Neuronal stem cell (in vitro differentiated cells): ENCODE data around the gene PML.
A peak's percentile ranks its signal among the peaks of the same experiment; 100 is the strongest.

Experiments
- DNase-seq: peaks from one replicate; pipeline ENCODE4 v3.0.0-alpha.2; 2013; ENCODE audit warnings: low spot score
- H2AFZ ChIP-seq: one replicate; pipeline ENCODE4 v1.6.1; 2013; ENCODE audit warnings: mild to moderate bottlenecking, low read length, inconsistent platforms
- H2AK5ac ChIP-seq: 2 replicates; pipeline ENCODE4 v1.6.1; 2013; ENCODE audit warnings: low read depth, mild to moderate bottlenecking, inconsistent platforms, low read length, moderate library complexity, mixed read lengths
- H2BK120ac ChIP-seq: 2 replicates; pipeline ENCODE4 v1.6.1; 2013; ENCODE audit warnings: low read depth, mild to moderate bottlenecking, inconsistent platforms, low read length, moderate library complexity, mixed read lengths
- H2BK12ac ChIP-seq: one replicate; pipeline ENCODE4 v1.6.1; 2013; ENCODE audit warnings: low read length, inconsistent platforms
- H2BK15ac ChIP-seq: 2 replicates; pipeline ENCODE4 v1.6.1; 2013; ENCODE audit warnings: mild to moderate bottlenecking, low read length, inconsistent platforms, mixed read lengths
- H2BK5ac ChIP-seq: one replicate; pipeline ENCODE4 v1.6.1; 2013; ENCODE audit warnings: inconsistent platforms, mild to moderate bottlenecking, low read length, moderate library complexity
- H3K14ac ChIP-seq: one replicate; pipeline ENCODE4 v1.6.1; 2013; ENCODE audit warnings: low read length, inconsistent platforms
- H3K18ac ChIP-seq: 2 replicates; pipeline ENCODE4 v1.6.1; 2013; ENCODE audit warnings: low read length, inconsistent platforms
- H3K23ac ChIP-seq: 2 replicates; pipeline ENCODE4 v1.6.1; 2013; ENCODE audit warnings: low read depth, mild to moderate bottlenecking, mixed read lengths, low read length, inconsistent platforms; ENCODE audit not compliant: poor library complexity
- H3K27ac ChIP-seq: replicated peaks from 3 replicates; pipeline ENCODE4 v1.5.1; 2013; ENCODE audit warnings: low read length, inconsistent platforms
- H3K27me3 ChIP-seq, 3 experiments: 2 replicates each; pipeline ENCODE4 v1.6.1; 2013; ENCODE audit warnings: low read length in 3 of 3, mild to moderate bottlenecking in 2 of 3, inconsistent platforms in 1 of 3, low read depth in 1 of 3, mixed read lengths in 1 of 3, moderate library complexity in 1 of 3; ENCODE audit not compliant: control insufficient read depth in 3 of 3, insufficient read depth in 3 of 3
- H3K36me3 ChIP-seq, 2 donors: replicated peaks in 1 of 2; 2 replicates each; pipeline ENCODE4 v1.6.1; 2013; ENCODE audit warnings: low read length in 2 of 2; ENCODE audit not compliant: control insufficient read depth in 2 of 2, insufficient read depth in 2 of 2
- H3K4ac ChIP-seq: 2 replicates; pipeline ENCODE4 v1.6.1; 2013; ENCODE audit warnings: inconsistent platforms, mild to moderate bottlenecking, low read length, moderate library complexity
- H3K4me1 ChIP-seq, 2 donors: 1 replicate in 1 of 2; 2 replicates in 1 of 2; pipeline ENCODE4 v1.6.1; 2013; ENCODE audit warnings: low read length in 2 of 2, low read depth in 1 of 2; ENCODE audit not compliant: control insufficient read depth in 2 of 2, insufficient read depth in 1 of 2
- H3K4me2 ChIP-seq: one replicate; pipeline ENCODE4 v1.6.1; 2013; ENCODE audit warnings: mild to moderate bottlenecking, low read length, inconsistent platforms; ENCODE audit not compliant: insufficient read depth, poor library complexity, severe bottlenecking
- H3K4me3 ChIP-seq, 2 donors: 2 replicates each; pipeline ENCODE4 v1.5.1; 2013; ENCODE audit warnings: low read length in 2 of 2, mild to moderate bottlenecking in 2 of 2, inconsistent platforms in 1 of 2, moderate library complexity in 1 of 2
- H3K79me1 ChIP-seq: one replicate; pipeline ENCODE4 v1.6.1; 2013; ENCODE audit warnings: low read depth, mild to moderate bottlenecking, inconsistent platforms, low read length, moderate library complexity
- H3K9ac ChIP-seq: one replicate; pipeline ENCODE4 v1.6.1; 2013; ENCODE audit warnings: mild to moderate bottlenecking, low read depth, low read length, inconsistent platforms; ENCODE audit not compliant: poor library complexity
- H3K9me3 ChIP-seq, 2 donors: replicated peaks in 1 of 2; 2 replicates each; pipeline versions ENCODE3 to v1.6.1; 2013; ENCODE audit warnings: low read length in 2 of 2, mild to moderate bottlenecking in 2 of 2, inconsistent platforms in 1 of 2, low read depth in 1 of 2, mixed read lengths in 1 of 2, moderate library complexity in 1 of 2; ENCODE audit not compliant: control insufficient read depth in 2 of 2, insufficient read depth in 1 of 2
- H4K8ac ChIP-seq: one replicate; pipeline ENCODE4 v1.6.1; 2013; ENCODE audit warnings: low read depth, mild to moderate bottlenecking, inconsistent platforms, low read length, moderate library complexity
- H4K91ac ChIP-seq: one replicate; pipeline ENCODE4 v1.6.1; 2013; ENCODE audit warnings: low read length, low read depth, mild to moderate bottlenecking, inconsistent platforms; ENCODE audit not compliant: poor library complexity
- WGBS, 2 donors: extraction: QIAGEN DNeasy Blood & Tissue Kit; methylation state at CpG; one replicate each; pipeline ENCODE4 v1.1.7; 2013; ENCODE audit warnings: missing lambda C conversion rate in 2 of 2, mixed read lengths in 1 of 2; ENCODE audit not compliant: insufficient read length in 2 of 2, insufficient replicate concordance in 1 of 2; ENCODE audit errors: extremely low coverage in 2 of 2; 5-methylcytosine and 5-hydroxymethylcytosine counted together

PML gene

DNA sequence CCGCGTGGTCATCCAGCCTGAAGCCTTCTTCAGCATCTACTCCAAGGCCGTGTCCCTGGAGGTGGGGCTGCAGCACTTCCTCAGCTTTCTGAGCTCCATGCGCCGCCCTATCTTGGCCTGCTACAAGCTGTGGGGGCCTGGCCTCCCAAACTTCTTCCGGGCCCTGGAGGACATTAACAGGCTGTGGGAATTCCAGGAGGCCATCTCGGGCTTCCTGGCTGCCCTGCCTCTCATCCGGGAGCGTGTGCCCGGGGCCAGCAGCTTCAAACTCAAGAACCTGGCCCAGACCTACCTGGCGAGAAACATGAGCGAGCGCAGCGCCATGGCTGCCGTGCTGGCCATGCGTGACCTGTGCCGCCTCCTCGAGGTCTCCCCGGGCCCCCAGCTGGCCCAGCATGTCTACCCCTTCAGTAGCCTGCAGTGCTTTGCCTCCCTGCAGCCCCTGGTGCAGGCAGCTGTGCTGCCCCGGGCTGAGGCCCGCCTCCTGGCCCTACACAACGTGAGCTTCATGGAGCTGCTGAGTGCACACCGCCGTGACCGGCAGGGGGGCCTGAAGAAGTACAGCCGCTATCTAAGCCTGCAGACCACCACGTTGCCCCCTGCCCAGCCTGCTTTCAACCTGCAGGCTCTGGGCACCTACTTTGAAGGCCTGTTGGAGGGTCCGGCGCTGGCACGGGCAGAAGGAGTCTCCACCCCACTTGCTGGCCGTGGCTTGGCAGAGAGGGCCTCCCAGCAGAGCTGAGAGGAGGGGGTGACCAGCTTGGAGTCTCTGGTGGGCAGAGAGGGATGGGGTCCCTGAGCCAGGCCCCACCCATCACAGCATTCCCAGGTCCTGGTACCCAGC, 50.0 kb downstream of the PML start:
- no CpG with 5 or more reads among the region's 31 CpGs for whole genome bisulfite sequencing, 2 donors
- H3K27me3 ChIP-seq = no peaks in the 10 kb centered on the region
- H3K14ac ChIP-seq = peak overlapping the region; percentile 59
- no peaks in the 10 kb centered on the region for H3K79me1 ChIP-seq
- H3K27ac ChIP-seq = no peak overlapping the region
- no peak overlapping the region for H3K4ac ChIP-seq
- H4K91ac ChIP-seq = no peak overlapping the region
- H2BK12ac ChIP-seq = no peak overlapping the region
- H3K4me1 ChIP-seq = peaks cover 0 to 3% of the 10 kb centered on the region in 2 donors
- no peak overlapping the region for H3K4me2 ChIP-seq
- no peak overlapping the region for H4K8ac ChIP-seq
- no peak overlapping the region for H2BK5ac ChIP-seq
- H3K4me3 ChIP-seq = no peak overlapping the region
- peak overlapping the region; percentile 4 for H3K18ac ChIP-seq
- no peak overlapping the region for H3K9ac ChIP-seq
- H3K9me3 ChIP-seq = no peaks in the 10 kb centered on the region
- H2BK15ac ChIP-seq = no peak overlapping the region
- H2AFZ ChIP-seq = no peak overlapping the region
- H2BK120ac ChIP-seq = no peak overlapping the region
- H3K23ac ChIP-seq = no peak overlapping the region
- peaks cover 0 to 2% of the 10 kb centered on the region in 2 donors for H3K36me3 ChIP-seq
- no peak for DNase-seq
- no peak overlapping the region for H2AK5ac ChIP-seq

DNA sequence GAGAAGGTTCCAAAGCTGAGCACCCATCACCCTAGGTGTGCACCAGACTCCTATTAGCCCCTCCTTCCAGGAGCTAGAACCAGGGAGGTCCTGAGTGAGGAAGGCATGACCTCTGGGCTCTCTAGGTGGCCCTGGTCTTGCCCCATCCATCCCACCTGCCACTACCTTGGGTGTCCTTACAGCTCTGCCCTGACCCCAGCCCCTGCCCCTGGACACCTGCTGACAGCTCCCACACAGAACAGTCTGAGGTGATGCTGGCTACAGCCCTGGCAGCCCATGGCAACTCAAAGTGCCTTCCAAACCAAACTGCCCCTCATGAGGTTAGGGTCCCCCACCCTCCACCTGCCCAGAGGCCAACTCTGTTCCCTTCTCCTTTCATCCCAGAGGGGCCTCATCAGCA, 50.7 kb downstream of the PML start:
- no peak overlapping the region for H2BK5ac ChIP-seq
- H3K27me3 ChIP-seq = peaks cover 0 to 5% (median 0%) of the 10 kb centered on the region in 3 experiments
- H2AFZ ChIP-seq = no peak overlapping the region
- H3K79me1 ChIP-seq = no peaks in the 10 kb centered on the region
- no peak overlapping the region for H3K4ac ChIP-seq
- peaks cover 0 to 2% of the 10 kb centered on the region in 2 donors for H3K36me3 ChIP-seq
- no peak overlapping the region for H3K18ac ChIP-seq
- H4K8ac ChIP-seq = no peak overlapping the region
- H2AK5ac ChIP-seq = no peak overlapping the region
- no peak overlapping the region for H3K9ac ChIP-seq
- no peak overlapping the region for H4K91ac ChIP-seq
- H3K4me1 ChIP-seq = peaks cover 0 to 3% of the 10 kb centered on the region in 2 donors
- no peaks in the 10 kb centered on the region for H3K9me3 ChIP-seq
- H3K4me3 ChIP-seq = no peak overlapping the region
- no peak overlapping the region for H3K14ac ChIP-seq
- no peak overlapping the region for H2BK15ac ChIP-seq
- no peak overlapping the region for H3K23ac ChIP-seq
- H2BK12ac ChIP-seq = no peak overlapping the region
- H3K4me2 ChIP-seq = no peak overlapping the region
- no peak for DNase-seq
- H2BK120ac ChIP-seq = no peak overlapping the region
- no peak overlapping the region for H3K27ac ChIP-seq

DNA sequence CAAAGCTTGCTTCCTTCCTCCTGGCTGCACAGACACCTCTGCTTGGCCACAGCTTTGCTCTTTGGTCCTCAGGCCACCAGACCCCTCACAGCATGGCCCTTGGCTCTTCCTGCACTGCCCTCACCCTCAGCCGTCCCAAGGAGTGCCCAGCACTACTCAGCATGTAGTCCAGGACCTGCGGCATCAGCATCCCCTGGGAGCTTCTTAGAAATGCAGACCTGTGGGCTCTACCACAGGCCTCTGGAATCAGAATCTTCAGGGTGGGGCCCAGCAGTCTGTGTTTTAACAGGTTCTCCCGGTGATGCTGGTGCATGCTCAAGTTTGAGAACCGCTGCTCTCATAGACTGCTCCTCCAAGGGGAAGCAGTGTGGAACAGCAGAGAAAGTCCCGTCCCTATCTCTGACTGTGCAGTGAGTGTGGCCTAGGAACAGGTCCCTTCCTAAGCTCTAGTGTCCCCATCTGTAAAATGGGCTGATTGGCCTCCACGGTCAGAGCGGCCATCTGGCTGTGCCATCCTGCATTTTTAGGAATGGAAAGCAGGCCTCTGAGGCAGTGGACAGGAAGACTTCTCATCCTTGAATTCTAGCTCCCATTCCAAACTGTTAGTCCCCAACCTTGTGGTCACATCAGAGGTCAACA, 51.2 kb downstream of the PML start:
- Histone ChIP-seq H4K8ac (no peak overlapping the region), H3K14ac (no peak overlapping the region), H3K27me3 (peaks cover 0 to 8% (median 0%) of the 10 kb centered on the region in 3 experiments), H2BK12ac (no peak overlapping the region), H3K18ac (no peak overlapping the region), H3K4me1 (peaks cover 0 to 3% of the 10 kb centered on the region in 2 donors), H3K9ac (no peak overlapping the region), H4K91ac (no peak overlapping the region), H3K23ac (no peak overlapping the region), H2BK120ac (no peak overlapping the region), H2BK15ac (no peak overlapping the region), H3K4me2 (no peak overlapping the region), H3K4me3 (no peak overlapping the region), H3K36me3 (peaks cover 0 to 2% of the 10 kb centered on the region in 2 donors), H2AFZ (no peak overlapping the region), H2BK5ac (no peak overlapping the region), H2AK5ac (no peak overlapping the region), H3K27ac (no peak overlapping the region), H3K9me3 (no peaks in the 10 kb centered on the region), H3K79me1 (no peaks in the 10 kb centered on the region), H3K4ac (no peak overlapping the region)
- no peak for DNase-seq
- WGBS, 2 donors = no CpG with 5 or more reads among the region's 7 CpGs

DNA sequence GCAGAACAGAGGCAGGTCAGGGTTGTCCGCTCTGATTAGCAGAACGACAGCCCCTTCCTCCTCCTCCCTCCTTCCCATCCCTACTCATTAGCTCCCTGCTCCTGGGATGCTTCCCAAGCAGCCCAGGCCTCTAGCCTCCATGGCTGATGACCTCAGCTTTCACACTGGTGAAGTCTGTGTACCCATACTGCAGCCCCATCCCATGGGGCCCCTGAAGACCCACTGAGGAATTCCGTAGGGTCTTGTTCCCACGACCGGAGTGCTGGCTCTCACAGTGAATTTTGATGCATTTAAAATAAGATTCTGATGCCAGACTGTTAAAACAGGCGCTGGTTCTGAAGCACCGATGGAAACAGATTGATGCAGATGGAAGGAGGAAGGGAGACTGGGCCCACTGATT, 51.8 kb downstream of the PML start:
- Histone ChIP-seq H3K18ac (no peak overlapping the region), H2AFZ (no peak overlapping the region), H2AK5ac (no peak overlapping the region), H3K23ac (no peak overlapping the region), H2BK15ac (no peak overlapping the region), H3K4ac (no peak overlapping the region), H3K79me1 (no peaks in the 10 kb centered on the region), H2BK120ac (no peak overlapping the region), H3K9me3 (no peaks in the 10 kb centered on the region), H3K4me2 (no peak overlapping the region), H3K27me3 (peaks cover 0 to 12% (median 0%) of the 10 kb centered on the region in 3 experiments), H3K9ac (no peak overlapping the region), H3K36me3 (peaks cover 0 to 2% of the 10 kb centered on the region in 2 donors), H2BK5ac (no peak overlapping the region), H3K14ac (no peak overlapping the region), H2BK12ac (no peak overlapping the region), H4K91ac (no peak overlapping the region), H3K27ac (no peak overlapping the region), H4K8ac (no peak overlapping the region), H3K4me1 (peaks cover 0 to 3% of the 10 kb centered on the region in 2 donors), H3K4me3 (no peak overlapping the region)
- no peak for DNase-seq
- no CpG with 5 or more reads among the region's 7 CpGs for WGBS, 2 donors
